Effector memory CD8-positive, alpha-beta T cell (primary cell): Measurements from ENCODE around the gene CWC27.
A peak's percentile ranks its signal among the peaks of the same experiment; 100 is the strongest.

ENCODE experiments used
- ATAC-seq: fragments of 150-1000 bp; cut with Tn5 transposase; replicated peaks from 2 replicates; pipeline ENCODE4 v1.10.0; 2021; ENCODE audit warnings: mild to moderate bottlenecking, moderate library complexity
- DNase-seq, 3 experiments: peaks; one replicate each; pipeline ENCODE4 v3.0.0; 2021
- H3K27ac Mint-ChIP-seq, 2 donors: one replicate each; pipeline ENCODE4 v1.8.0; 2022; ENCODE audit warnings: mild to moderate bottlenecking in 2 of 2, mixed read lengths in 2 of 2, moderate library complexity in 2 of 2
- H3K27me3 Mint-ChIP-seq, 2 donors: one replicate each; pipeline ENCODE4 v1.8.0; 2022; ENCODE audit warnings: mixed read lengths in 2 of 2
- H3K36me3 Mint-ChIP-seq: one replicate; pipeline ENCODE4 v1.8.0; 2022; ENCODE audit warnings: mild to moderate bottlenecking, moderate library complexity, mixed read lengths; ENCODE audit not compliant: insufficient read depth
- H3K4me1 Mint-ChIP-seq, 2 donors: one replicate each; pipeline ENCODE4 v1.8.0; 2022; ENCODE audit warnings: low read depth in 2 of 2, mixed read lengths in 2 of 2
- H3K4me3 Mint-ChIP-seq, 2 donors: one replicate each; pipeline ENCODE4 v1.8.0; 2022; ENCODE audit warnings: mild to moderate bottlenecking in 2 of 2, mixed read lengths in 2 of 2, moderate library complexity in 2 of 2
- H3K9me3 Mint-ChIP-seq, 2 donors: one replicate each; pipeline ENCODE4 v1.8.0; 2022; ENCODE audit warnings: mixed read lengths in 2 of 2

CWC27 gene

DNA sequence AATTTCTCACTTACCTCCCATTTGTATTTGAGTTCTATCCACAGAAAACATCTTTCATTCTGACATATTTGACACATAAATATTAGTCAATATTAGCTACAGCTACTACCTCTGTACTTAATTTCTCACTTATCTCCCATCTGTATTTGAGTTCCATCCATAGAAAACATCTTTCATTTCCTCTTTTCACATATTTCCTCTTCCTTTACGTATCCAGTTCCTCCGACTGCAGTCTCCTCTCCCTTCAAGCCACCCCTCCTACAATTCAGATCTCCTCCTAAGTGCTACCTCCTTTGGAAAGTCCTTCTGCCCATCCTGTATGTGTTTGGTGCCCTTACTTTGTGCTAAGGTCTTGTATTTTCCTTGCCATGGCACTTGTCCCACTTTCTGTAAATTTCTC lies 1.8 kb upstream of the CWC27 start:
- Mint-ChIP-seq H3K4me1 (peaks cover 33 to 46% of the 10 kb centered on the region in 2 donors), H3K27me3 (no peaks in the 10 kb centered on the region), H3K4me3 (peak overlapping the region; percentile 99 to 100), H3K27ac (peak overlapping the region in 1 of 2 donors; percentile 38), H3K9me3 (no peaks in the 10 kb centered on the region), H3K36me3 (peaks cover 6% of the 10 kb centered on the region)
- DNase-seq: no peak
- ATAC-seq: no peak

DNA sequence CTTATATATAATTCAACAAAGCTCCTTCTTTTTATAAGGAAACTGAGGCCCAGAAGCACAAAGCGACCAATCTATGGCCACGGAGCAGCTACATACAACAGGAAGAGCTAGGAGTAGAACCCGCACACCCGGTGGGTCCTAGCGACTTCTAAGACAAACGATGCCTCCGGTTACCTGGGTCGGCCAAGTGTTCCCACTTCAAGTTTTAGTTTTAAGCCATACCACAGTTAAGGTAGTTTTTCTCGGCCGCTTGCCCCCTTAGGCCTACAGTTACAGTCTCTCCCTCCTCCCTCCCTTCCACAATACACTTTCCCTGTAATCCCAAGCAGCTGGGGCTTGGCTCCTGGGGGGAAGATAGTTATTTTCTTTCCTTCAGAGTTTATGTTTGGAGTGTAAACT lies 772 bp upstream of the CWC27 start:
- DNase-seq: peak in 1 of 3 experiments; percentile 6
- no peaks in the 10 kb centered on the region for H3K9me3 Mint-ChIP-seq
- ATAC-seq: peak; percentile 3
- H3K27me3 Mint-ChIP-seq: no peaks in the 10 kb centered on the region
- H3K36me3 Mint-ChIP-seq: peaks cover 6% of the 10 kb centered on the region
- peak overlapping the region; percentile 99 to 100 for H3K4me3 Mint-ChIP-seq
- peaks cover 33 to 46% of the 10 kb centered on the region in 2 donors for H3K4me1 Mint-ChIP-seq
- H3K27ac Mint-ChIP-seq: peak overlapping the region; percentile 98 to 99

DNA sequence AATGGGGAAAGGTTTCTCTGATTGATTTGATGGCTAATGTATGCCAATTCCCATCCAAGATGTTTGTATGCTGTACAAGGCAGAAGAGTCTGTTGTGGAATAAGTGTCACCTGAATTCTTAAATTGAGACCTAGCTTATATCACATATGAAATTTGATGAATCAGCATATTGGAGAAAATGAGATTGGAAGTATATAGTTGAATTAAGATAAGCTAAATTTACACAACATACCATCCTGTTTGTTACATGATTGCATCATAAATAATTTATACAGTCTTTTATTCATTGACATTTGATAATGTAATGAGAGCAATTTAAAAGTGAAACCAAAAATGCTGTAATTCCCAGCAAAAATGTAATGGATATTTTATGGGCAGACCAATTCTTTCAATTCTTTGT lies 1.1 kb downstream of the CWC27 start:
- Mint-ChIP-seq H3K36me3 (peaks cover 6% of the 10 kb centered on the region), H3K27me3 (no peaks in the 10 kb centered on the region), H3K4me3 (peak overlapping the region; percentile 99 to 100), H3K9me3 (no peaks in the 10 kb centered on the region), H3K27ac (peak overlapping the region in 1 of 2 donors; percentile 78), H3K4me1 (peaks cover 30 to 46% of the 10 kb centered on the region in 2 donors)
- ATAC-seq: no peak
- DNase-seq: no peak

DNA sequence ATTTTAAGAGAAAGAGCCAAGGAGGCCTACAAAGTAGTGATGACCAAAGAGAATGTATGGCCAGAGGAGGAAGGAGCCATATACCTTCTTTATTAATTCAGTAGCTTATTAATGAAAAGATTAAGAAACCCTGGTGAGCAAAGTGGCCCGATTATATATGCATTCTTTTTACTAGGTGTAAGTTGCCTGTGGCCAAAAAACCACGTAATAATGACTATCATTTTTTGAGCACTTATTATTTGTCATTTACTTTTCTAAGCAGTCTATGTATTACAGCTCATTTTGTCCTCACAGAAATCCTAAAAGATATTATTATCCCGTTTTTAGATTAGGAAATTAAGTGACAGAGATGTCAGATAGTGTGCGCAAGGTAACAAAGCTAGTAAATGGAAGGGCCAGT lies 3.0 kb downstream of the CWC27 start:
- no peaks in the 10 kb centered on the region for H3K27me3 Mint-ChIP-seq
- peaks cover 10% of the 10 kb centered on the region for H3K36me3 Mint-ChIP-seq
- H3K27ac Mint-ChIP-seq: no peak overlapping the region
- H3K4me3 Mint-ChIP-seq: no peak overlapping the region
- no peaks in the 10 kb centered on the region for H3K9me3 Mint-ChIP-seq
- no peak for ATAC-seq
- no peak for DNase-seq
- peaks cover 19 to 33% of the 10 kb centered on the region in 2 donors for H3K4me1 Mint-ChIP-seq

DNA sequence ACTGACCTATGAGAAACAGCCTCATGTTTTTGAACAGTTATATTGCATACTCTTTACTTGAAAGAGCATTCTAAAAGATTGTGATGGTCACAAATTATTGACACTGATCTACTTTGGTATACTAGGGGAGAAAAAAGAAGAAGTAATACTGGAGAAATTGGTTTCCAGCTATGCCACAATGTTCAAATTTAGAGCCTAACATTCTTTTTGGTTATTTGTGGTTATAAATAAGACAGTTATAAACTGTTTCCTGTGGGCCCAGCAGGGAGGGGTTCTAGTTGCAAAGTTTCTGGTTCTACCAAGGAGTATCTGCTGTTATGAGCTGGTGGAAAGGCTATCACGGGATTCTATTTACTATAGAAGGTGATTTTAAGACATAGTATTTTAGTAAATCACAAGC lies 4.8 kb downstream of the CWC27 start:
- Mint-ChIP-seq H3K4me1 (peaks cover 16 to 25% of the 10 kb centered on the region in 2 donors), H3K9me3 (no peaks in the 10 kb centered on the region), H3K4me3 (no peak overlapping the region), H3K27me3 (no peaks in the 10 kb centered on the region), H3K27ac (no peak overlapping the region), H3K36me3 (peaks cover 8% of the 10 kb centered on the region)
- ATAC-seq (no peak), DNase-seq (no peak)

DNA sequence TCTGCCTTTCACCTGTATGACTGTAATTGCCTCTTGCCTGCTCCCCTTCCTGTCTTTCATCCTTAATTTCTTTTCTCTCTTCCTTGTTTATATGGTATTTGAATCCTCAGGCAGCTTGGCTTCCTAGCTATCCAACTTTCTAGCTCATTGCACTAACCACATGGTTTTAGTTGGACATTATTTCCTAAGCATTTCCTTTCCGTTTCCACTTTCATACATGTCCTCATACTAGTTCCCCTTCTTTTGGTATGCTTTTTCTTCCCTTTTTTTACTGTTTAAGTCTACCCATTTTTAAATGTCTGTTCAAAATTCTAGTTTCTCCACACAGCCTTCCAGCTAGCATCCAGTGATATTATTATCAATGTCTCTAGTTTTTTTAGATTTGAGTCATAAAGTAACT lies 6.6 kb downstream of the CWC27 start:
- ATAC-seq (no peak), DNase-seq (no peak)
- Mint-ChIP-seq H3K4me1 (peaks cover 9 to 22% of the 10 kb centered on the region in 2 donors), H3K27ac (no peak overlapping the region), H3K27me3 (no peaks in the 10 kb centered on the region), H3K9me3 (no peaks in the 10 kb centered on the region), H3K36me3 (peaks cover 5% of the 10 kb centered on the region), H3K4me3 (no peak overlapping the region)

DNA sequence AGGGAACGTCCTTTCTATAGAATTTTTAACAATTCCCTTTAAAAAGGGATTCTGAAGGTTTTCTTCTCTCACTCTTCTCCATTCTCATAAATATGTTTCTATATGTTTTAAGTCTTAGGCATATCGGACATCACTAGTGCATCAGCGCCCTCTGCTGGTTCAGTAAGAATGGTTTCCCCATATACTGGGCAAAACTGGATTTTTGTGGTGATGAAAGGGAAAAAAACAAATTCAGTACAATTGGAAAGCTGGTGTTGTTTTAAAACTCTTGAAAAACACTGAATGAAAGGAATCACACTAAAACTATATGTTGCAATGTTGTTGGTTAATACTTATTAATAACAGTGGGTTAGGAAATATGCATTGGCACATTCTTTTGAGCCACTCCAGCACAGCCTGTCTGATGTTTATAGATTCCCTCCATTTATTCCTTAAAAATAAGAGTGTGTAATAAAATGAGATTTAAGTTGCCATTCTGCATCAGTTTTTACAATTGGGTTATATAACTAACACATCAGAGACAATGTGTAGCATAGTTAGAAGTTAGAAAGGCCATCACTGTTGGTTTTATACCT lies 15.8 kb downstream of the CWC27 start:
- Mint-ChIP-seq H3K4me1 (peaks cover 4 to 9% of the 10 kb centered on the region in 2 donors), H3K36me3 (peaks cover 4% of the 10 kb centered on the region), H3K4me3 (no peak overlapping the region), H3K27me3 (no peaks in the 10 kb centered on the region), H3K27ac (no peak overlapping the region), H3K9me3 (no peaks in the 10 kb centered on the region)
- ATAC-seq: peak; percentile 87
- DNase-seq: peak; percentile 65 to 77 (median 69)

DNA sequence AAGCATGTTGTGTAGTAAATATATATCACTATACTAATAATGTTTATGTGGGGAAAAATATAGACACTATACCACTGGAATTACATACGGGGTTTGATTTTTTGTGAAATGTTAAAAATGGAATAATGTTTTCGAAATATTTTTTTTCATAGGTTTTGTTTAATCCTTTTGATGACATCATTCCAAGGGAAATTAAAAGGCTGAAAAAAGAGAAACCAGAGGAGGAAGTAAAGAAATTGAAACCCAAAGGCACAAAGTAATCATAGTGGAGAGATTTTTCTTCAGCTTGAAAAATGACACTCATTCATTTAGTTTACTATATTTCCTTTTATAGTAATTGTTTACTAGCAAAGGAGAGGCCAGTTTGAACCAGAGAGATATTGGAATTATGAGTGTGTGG lies 17.6 kb downstream of the CWC27 start:
- no peaks in the 10 kb centered on the region for H3K27me3 Mint-ChIP-seq
- H3K9me3 Mint-ChIP-seq: no peaks in the 10 kb centered on the region
- ATAC-seq (no peak), DNase-seq (no peak)
- H3K4me3 Mint-ChIP-seq: no peak overlapping the region
- H3K36me3 Mint-ChIP-seq: peaks cover 9% of the 10 kb centered on the region
- no peak overlapping the region for H3K27ac Mint-ChIP-seq
- peaks cover 0 to 3% of the 10 kb centered on the region in 2 donors for H3K4me1 Mint-ChIP-seq

DNA sequence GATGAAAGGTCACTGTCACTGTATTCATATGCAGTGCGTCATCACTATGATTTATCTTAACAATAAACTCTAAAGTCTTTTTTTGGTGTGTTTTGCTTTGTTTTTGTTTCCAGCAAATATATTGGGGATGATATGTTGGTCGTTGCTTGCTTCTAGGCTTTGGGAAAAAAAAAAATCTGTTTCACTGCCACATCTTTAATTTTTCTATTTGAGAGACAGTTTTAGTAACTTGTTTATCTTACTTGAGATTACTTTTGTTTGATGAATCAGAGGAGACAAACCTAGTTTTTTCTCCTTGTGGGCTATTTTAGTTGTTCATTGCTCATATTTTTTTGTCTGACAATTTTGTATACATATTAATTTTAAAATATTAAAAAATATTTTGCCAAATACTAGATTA lies 19.4 kb downstream of the CWC27 start:
- H3K36me3 Mint-ChIP-seq: peaks cover 9% of the 10 kb centered on the region
- DNase-seq: no peak
- peaks cover 0 to 3% of the 10 kb centered on the region in 2 donors for H3K4me1 Mint-ChIP-seq
- ATAC-seq: no peak
- H3K9me3 Mint-ChIP-seq: no peaks in the 10 kb centered on the region
- H3K27ac Mint-ChIP-seq: no peak overlapping the region
- no peaks in the 10 kb centered on the region for H3K27me3 Mint-ChIP-seq
- H3K4me3 Mint-ChIP-seq: no peak overlapping the region

DNA sequence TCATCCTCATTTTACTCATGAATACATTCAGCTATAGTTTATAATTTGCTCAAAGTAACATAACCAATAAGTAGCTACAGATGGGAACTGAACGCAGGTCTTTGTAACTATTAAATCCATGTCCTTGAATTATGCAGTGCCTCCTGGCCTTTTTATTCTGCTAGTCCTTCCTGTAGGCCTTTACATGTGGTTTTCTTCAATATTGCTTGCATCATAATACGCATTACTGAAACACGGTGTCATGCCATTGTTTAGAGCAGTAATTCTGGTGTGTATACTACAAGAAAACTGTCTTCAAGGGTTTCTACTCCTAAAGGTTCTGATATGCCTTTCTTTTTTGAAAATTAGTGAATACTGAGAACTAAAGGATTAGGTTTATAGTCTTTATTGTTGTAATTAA lies 20.7 kb downstream of the CWC27 start:
- no peaks in the 10 kb centered on the region for H3K27me3 Mint-ChIP-seq
- DNase-seq (no peak), ATAC-seq (no peak)
- no peak overlapping the region for H3K27ac Mint-ChIP-seq
- peaks cover 0 to under 1% of the 10 kb centered on the region in 2 donors for H3K4me1 Mint-ChIP-seq
- H3K4me3 Mint-ChIP-seq: no peak overlapping the region
- peaks cover 9% of the 10 kb centered on the region for H3K36me3 Mint-ChIP-seq
- H3K9me3 Mint-ChIP-seq: no peaks in the 10 kb centered on the region

DNA sequence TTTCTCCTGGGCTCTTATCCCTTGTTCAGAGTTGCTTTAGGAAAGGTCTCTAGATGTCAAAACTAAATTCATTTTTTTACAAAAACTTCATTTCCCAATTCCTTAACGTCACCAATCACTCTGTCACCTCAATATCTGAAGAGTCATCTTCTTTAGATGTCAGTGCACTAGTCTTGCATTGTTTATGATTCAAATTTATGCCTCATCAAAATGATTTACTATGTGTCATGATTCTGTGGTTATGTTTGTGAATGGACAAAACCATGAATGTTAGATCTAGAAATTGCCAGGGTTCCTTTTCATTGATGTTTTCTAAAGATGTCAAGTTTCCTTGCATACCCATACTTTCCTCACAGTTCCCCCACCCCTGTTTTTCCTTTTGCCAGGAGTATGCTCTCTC lies 21.5 kb downstream of the CWC27 start:
- H3K4me3 Mint-ChIP-seq: no peak overlapping the region
- H3K36me3 Mint-ChIP-seq: peaks cover 9% of the 10 kb centered on the region
- H3K27me3 Mint-ChIP-seq: no peaks in the 10 kb centered on the region
- no peak overlapping the region for H3K27ac Mint-ChIP-seq
- no peaks in the 10 kb centered on the region for H3K4me1 Mint-ChIP-seq
- no peaks in the 10 kb centered on the region for H3K9me3 Mint-ChIP-seq
- ATAC-seq: no peak
- no peak for DNase-seq

DNA sequence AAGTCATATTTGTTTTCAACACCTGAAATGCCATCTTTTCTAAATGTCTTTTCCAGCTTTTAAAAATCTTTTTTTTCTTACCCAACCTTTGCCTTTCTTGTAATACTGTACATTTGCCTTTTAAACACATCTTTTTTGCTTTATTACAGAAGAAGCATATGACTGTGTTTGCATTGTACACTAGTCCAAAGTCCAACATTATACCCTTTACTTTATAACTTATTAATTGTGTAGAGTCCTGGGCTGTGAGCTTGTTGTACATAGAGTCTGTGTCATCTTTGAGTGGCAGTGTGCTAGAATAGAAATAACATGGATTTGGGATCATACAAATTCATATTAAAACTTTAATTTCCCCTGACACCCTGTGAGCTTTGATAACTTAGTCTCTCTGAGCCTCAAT lies 23.7 kb downstream of the CWC27 start:
- Mint-ChIP-seq H3K4me1 (peaks cover 0 to 3% of the 10 kb centered on the region in 2 donors), H3K36me3 (peaks cover 9% of the 10 kb centered on the region), H3K27me3 (no peaks in the 10 kb centered on the region), H3K27ac (no peak overlapping the region), H3K9me3 (no peaks in the 10 kb centered on the region), H3K4me3 (no peak overlapping the region)
- no peak for DNase-seq
- ATAC-seq: no peak

DNA sequence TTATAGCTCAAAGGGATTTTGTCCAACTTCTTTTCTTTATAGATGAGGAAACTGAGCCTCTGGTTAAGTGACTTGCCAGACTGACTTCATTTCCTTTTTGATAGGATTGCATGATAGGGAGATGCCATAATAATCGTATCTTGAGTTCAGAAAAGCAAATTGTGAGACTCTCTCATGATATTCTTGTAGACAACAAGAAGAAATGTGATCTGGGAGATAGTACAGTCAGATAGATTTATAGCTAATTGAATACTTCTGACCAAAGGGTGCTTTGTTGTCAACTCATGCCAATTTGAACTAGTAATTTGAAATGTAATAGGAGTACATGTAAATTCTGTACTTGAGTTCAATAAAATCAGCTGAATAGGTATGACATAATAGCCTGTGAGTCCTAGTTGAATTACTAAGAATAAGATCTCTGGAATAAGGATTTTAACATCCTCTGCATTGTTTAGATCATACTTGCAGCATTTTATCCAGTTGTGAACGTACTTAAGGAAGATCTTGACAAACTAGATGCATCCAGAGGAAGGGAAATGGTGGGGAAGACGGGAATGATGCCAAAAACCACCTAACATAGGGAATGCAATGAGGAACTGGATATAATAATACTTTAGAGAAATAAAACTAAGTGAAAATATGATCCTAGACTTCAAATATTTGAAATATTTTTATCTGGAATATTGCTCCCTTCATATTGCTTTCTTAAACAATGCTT lies 25.5 kb downstream of the CWC27 start:
- Mint-ChIP-seq H3K27me3 (no peaks in the 10 kb centered on the region), H3K27ac (no peak overlapping the region), H3K4me1 (peaks cover 0 to 3% of the 10 kb centered on the region in 2 donors), H3K36me3 (peaks cover 5% of the 10 kb centered on the region), H3K4me3 (no peak overlapping the region), H3K9me3 (no peaks in the 10 kb centered on the region)
- no peak for DNase-seq
- no peak for ATAC-seq

DNA sequence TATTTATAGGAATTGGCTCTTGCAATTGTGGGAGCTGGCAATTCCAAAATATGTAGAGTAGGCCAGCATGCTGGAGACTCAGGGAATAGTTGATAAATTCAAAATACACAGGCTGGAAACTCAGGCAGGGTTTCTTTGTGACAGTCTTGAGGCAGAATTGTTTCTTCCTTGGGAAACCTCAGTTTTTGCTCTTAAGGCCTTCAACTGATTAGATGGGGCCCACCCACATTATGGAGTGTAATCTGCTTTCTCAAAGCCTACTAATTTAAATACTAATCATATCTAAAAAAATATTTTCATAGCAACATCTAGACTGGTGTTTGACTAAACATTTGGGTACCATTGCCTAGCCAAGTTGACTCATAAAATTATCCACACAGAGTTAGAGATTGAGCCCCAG lies 27.6 kb downstream of the CWC27 start:
- Mint-ChIP-seq H3K4me3 (no peak overlapping the region), H3K9me3 (no peaks in the 10 kb centered on the region), H3K36me3 (peaks cover 5% of the 10 kb centered on the region), H3K27ac (no peak overlapping the region), H3K27me3 (no peaks in the 10 kb centered on the region), H3K4me1 (peaks cover 0 to 3% of the 10 kb centered on the region in 2 donors)
- no peak for ATAC-seq
- no peak for DNase-seq
